H9 (cell line): ENCODE results near the gene CD300LD. TPM values are rescaled to one million over a fixed set of nuclear protein-coding genes. Genes with fewer than 3 reads are reported as not detected.

ENCODE experiments used
- DNase-seq: peaks from one replicate; pipeline ENCODE4 v3.0.0-alpha.2; 2017
- H2AFZ ChIP-seq: one replicate; pipeline ENCODE4 v1.6.1; 2013; ENCODE audit warnings: mild to moderate bottlenecking, low read length, control low read depth, moderate library complexity
- H2AK5ac ChIP-seq: 2 replicates; pipeline ENCODE4 v1.6.1; 2013; ENCODE audit warnings: low read length, control low read depth, mixed read lengths; ENCODE audit not compliant: insufficient read length
- H2BK120ac ChIP-seq: one replicate; pipeline ENCODE4 v1.6.1; 2013; ENCODE audit warnings: low read depth, mild to moderate bottlenecking, low read length, control low read depth, inconsistent platforms; ENCODE audit not compliant: poor library complexity, severe bottlenecking
- H2BK12ac ChIP-seq: 2 replicates; pipeline ENCODE4 v1.6.1; 2013; ENCODE audit warnings: low read length, control low read depth, mixed read lengths, low read depth; ENCODE audit not compliant: insufficient read length
- H2BK15ac ChIP-seq: 2 replicates; pipeline ENCODE4 v1.6.1; 2013; ENCODE audit warnings: low read depth, low read length, control low read depth
- H2BK20ac ChIP-seq: one replicate; pipeline ENCODE4 v1.6.1; 2013; ENCODE audit warnings: low read depth, mild to moderate bottlenecking, low read length, control low read depth, inconsistent platforms; ENCODE audit not compliant: poor library complexity, severe bottlenecking
- H2BK5ac ChIP-seq: 2 replicates; pipeline ENCODE4 v1.6.1; 2013; ENCODE audit warnings: low read length, control low read depth, mixed read lengths; ENCODE audit not compliant: insufficient read length
- H3K14ac ChIP-seq: 2 replicates; pipeline ENCODE4 v1.6.1; 2013; ENCODE audit warnings: low read length, control low read depth; ENCODE audit not compliant: insufficient read depth
- H3K18ac ChIP-seq: 2 replicates; pipeline ENCODE4 v1.6.1; 2013; ENCODE audit warnings: low read depth, mild to moderate bottlenecking, mixed read lengths, low read length, control low read depth; ENCODE audit not compliant: insufficient read length
- H3K23ac ChIP-seq: 2 replicates; pipeline ENCODE4 v1.6.1; 2013; ENCODE audit warnings: low read length, control low read depth, mixed read lengths, low read depth; ENCODE audit not compliant: insufficient read length
- H3K23me2 ChIP-seq: 2 replicates; pipeline ENCODE4 v1.6.1; 2013; ENCODE audit warnings: low read depth, mild to moderate bottlenecking, mixed read lengths, low read length, control low read depth; ENCODE audit not compliant: insufficient read length, poor library complexity, severe bottlenecking
- H3K27ac ChIP-seq: 2 replicates; pipeline ENCODE4 v1.5.1; 2013; ENCODE audit warnings: low read length, control low read depth, mixed read lengths, low read depth; ENCODE audit not compliant: insufficient read length
- H3K27me3 ChIP-seq: 2 replicates; pipeline ENCODE4 v1.6.1; 2013; ENCODE audit warnings: low read length, control low read depth, inconsistent platforms; ENCODE audit not compliant: insufficient read depth
- H3K4ac ChIP-seq: 2 replicates; pipeline ENCODE4 v1.6.1; 2013; ENCODE audit warnings: low read depth, mild to moderate bottlenecking, control low read depth, inconsistent platforms, low read length, moderate library complexity
- H3K4me1 ChIP-seq: 2 replicates; pipeline ENCODE4 v1.6.1; 2013; ENCODE audit warnings: low read length, control low read depth, inconsistent platforms; ENCODE audit not compliant: insufficient read depth
- H3K4me2 ChIP-seq: 2 replicates; pipeline ENCODE4 v1.6.1; 2013; ENCODE audit warnings: low read length, control low read depth, mixed read lengths; ENCODE audit not compliant: insufficient read length, insufficient read depth
- H3K56ac ChIP-seq: 2 replicates; pipeline ENCODE4 v1.6.1; 2013; ENCODE audit warnings: low read depth, mild to moderate bottlenecking, mixed read lengths, low read length, control low read depth; ENCODE audit not compliant: insufficient read length
- H3K79me1 ChIP-seq: 2 replicates; pipeline ENCODE4 v1.6.1; 2013; ENCODE audit warnings: low read depth, mild to moderate bottlenecking, moderate library complexity, low read length, control low read depth, inconsistent platforms; ENCODE audit not compliant: insufficient read depth, poor library complexity, severe bottlenecking
- H3K79me2 ChIP-seq: 2 replicates; pipeline ENCODE4 v1.6.1; 2013; ENCODE audit warnings: low read length, control low read depth, inconsistent platforms; ENCODE audit not compliant: insufficient read depth
- H3K9ac ChIP-seq: 2 replicates; pipeline ENCODE4 v1.6.1; 2013; ENCODE audit warnings: low read length, control low read depth, mixed read lengths; ENCODE audit not compliant: insufficient read length; ENCODE audit errors: extremely low read depth
- H3K9me3 ChIP-seq: one replicate; pipeline ENCODE4 v1.6.1; 2013; ENCODE audit warnings: low read depth, low read length, inconsistent platforms; ENCODE audit not compliant: control insufficient read depth
- H3T11ph ChIP-seq: one replicate; pipeline ENCODE4 v1.6.1; 2013; ENCODE audit warnings: mild to moderate bottlenecking, low read length, control low read depth, inconsistent platforms
- H4K20me1 ChIP-seq: one replicate; pipeline ENCODE4 v1.6.1; 2013; ENCODE audit not compliant: control insufficient read depth, insufficient read length, insufficient read depth
- H4K5ac ChIP-seq: 2 replicates; pipeline ENCODE4 v1.6.1; 2013; ENCODE audit warnings: low read depth, mild to moderate bottlenecking, mixed read lengths, low read length, control low read depth; ENCODE audit not compliant: insufficient read length
- H4K8ac ChIP-seq: replicated peaks from 2 replicates; pipeline ENCODE4 v1.6.1; 2013; ENCODE audit warnings: low read length, control low read depth, mixed read lengths, low read depth; ENCODE audit not compliant: insufficient read length
- H4K91ac ChIP-seq: 2 replicates; pipeline ENCODE4 v1.6.1; 2013; ENCODE audit warnings: low read depth, mild to moderate bottlenecking, moderate library complexity, mixed read lengths, low read length, control low read depth; ENCODE audit not compliant: insufficient read length
- H3K27ac Mint-ChIP-seq, 3 experiments: 2 replicates in 2 of 3; 3 replicates in 1 of 3; pipeline ENCODE4 v1.8.0; 2020 to 2021; ENCODE audit warnings: mixed read lengths in 3 of 3, mild to moderate bottlenecking in 1 of 3, moderate library complexity in 1 of 3
- H3K27me3 Mint-ChIP-seq: 2 replicates; pipeline ENCODE4 v1.8.0; 2021; ENCODE audit warnings: low read depth, mild to moderate bottlenecking, moderate library complexity, mixed read lengths
- H3K36me3 Mint-ChIP-seq, 3 experiments: 2 replicates in 2 of 3; 3 replicates in 1 of 3; pipeline ENCODE4 v1.8.0; 2020 to 2021; ENCODE audit warnings: low read depth in 3 of 3, mixed read lengths in 3 of 3; ENCODE audit not compliant: insufficient read depth in 1 of 3
- H3K4me1 Mint-ChIP-seq, 2 experiments: 2 replicates each; pipeline ENCODE4 v1.8.0; 2020; ENCODE audit warnings: mixed read lengths in 2 of 2
- H3K4me3 Mint-ChIP-seq, 2 experiments: 2 replicates in 1 of 2; 3 replicates in 1 of 2; pipeline ENCODE4 v1.8.0; 2020 to 2021; ENCODE audit warnings: mild to moderate bottlenecking in 2 of 2, mixed read lengths in 2 of 2, moderate library complexity in 1 of 2
- H3K9me3 Mint-ChIP-seq, 2 experiments: 2 replicates in 1 of 2; 3 replicates in 1 of 2; pipeline ENCODE4 v1.8.0; 2020; ENCODE audit warnings: mild to moderate bottlenecking in 2 of 2, mixed read lengths in 2 of 2, moderate library complexity in 1 of 2
- WGBS: extraction: QIAGEN DNeasy Blood & Tissue Kit; methylation state at CpG from one replicate; pipeline ENCODE4 v1.1.7; 2013; ENCODE audit warnings: missing lambda C conversion rate, low lambda C conversion rate, mixed read lengths; ENCODE audit not compliant: insufficient read length; ENCODE audit errors: extremely low coverage; 5-methylcytosine and 5-hydroxymethylcytosine counted together
- total RNA-seq: library from RNA; stranded (reverse); gene quantifications from 2 replicates; pipeline ENCODE4 v1.2.1, GENCODE V29; 2021
- TF ChIP-seq, protein P1 (sequence below): fragments of 200-600 bp; sonication (generic); conservative IDR thresholded peaks from 3 replicates; pipeline ENCODE4 v1.8.0; 2021; ENCODE audit warnings: antibody characterized with exemption, mild to moderate bottlenecking

The CD300LD gene
- total RNA-seq, 1 experiment from 2014 or later, result not detected

DNA sequence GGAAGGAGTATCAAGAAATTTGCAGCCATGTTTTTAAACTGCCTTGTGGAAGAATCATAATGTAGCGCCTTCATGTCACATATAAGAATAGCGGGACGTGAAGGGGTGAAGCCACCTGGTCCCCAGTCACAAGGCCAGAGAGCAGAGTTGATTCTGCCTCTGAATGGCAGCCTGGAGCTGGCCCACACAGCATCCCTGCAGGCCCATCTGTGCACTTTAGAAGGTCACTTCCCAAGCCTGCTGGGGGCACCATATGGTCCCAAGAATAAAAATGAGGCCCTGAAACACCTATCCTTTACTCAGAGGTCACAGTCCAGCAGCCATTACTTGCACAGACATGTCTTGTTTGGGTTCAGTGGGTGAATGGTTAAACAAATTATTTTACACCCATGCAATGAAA is 16.4 kb upstream of the CD300LD start:
- H3K18ac ChIP-seq, result no peak overlapping the region
- no peak overlapping the region for H2BK20ac ChIP-seq
- no peak overlapping the region for H3K9ac ChIP-seq
- no peaks in the 10 kb centered on the region for H3K9me3 ChIP-seq
- no peak overlapping the region for H4K5ac ChIP-seq
- H3K27ac ChIP-seq, result no peak overlapping the region
- no peak overlapping the region for H3T11ph ChIP-seq
- no peak overlapping the region for H3K4me2 ChIP-seq
- H2BK5ac ChIP-seq, result no peak overlapping the region
- no peak overlapping the region for H2AFZ ChIP-seq
- TF ChIP-seq, protein P1, sequence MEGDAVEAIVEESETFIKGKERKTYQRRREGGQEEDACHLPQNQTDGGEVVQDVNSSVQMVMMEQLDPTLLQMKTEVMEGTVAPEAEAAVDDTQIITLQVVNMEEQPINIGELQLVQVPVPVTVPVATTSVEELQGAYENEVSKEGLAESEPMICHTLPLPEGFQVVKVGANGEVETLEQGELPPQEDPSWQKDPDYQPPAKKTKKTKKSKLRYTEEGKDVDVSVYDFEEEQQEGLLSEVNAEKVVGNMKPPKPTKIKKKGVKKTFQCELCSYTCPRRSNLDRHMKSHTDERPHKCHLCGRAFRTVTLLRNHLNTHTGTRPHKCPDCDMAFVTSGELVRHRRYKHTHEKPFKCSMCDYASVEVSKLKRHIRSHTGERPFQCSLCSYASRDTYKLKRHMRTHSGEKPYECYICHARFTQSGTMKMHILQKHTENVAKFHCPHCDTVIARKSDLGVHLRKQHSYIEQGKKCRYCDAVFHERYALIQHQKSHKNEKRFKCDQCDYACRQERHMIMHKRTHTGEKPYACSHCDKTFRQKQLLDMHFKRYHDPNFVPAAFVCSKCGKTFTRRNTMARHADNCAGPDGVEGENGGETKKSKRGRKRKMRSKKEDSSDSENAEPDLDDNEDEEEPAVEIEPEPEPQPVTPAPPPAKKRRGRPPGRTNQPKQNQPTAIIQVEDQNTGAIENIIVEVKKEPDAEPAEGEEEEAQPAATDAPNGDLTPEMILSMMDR, result no peak
- H2AK5ac ChIP-seq, result no peak overlapping the region
- H3K4me1 ChIP-seq, result no peaks in the 10 kb centered on the region
- no peak overlapping the region for H4K8ac ChIP-seq
- no peak overlapping the region for H2BK12ac ChIP-seq
- H3K36me3 Mint-ChIP-seq, result no peaks in the 10 kb centered on the region
- no peaks in the 10 kb centered on the region for H4K20me1 ChIP-seq
- H3K79me1 ChIP-seq, result no peaks in the 10 kb centered on the region
- no peak overlapping the region for H4K91ac ChIP-seq
- DNase-seq, result no peak
- H3K9me3 Mint-ChIP-seq, result 0 out of 5 replicates have a peak, but pooled peaks cover 0 to 1% of the 10 kb centered on the region in 2 experiments
- no peak overlapping the region for H3K14ac ChIP-seq
- no peaks in the 10 kb centered on the region for H3K79me2 ChIP-seq
- peaks cover 31% of the 10 kb centered on the region for H3K27me3 Mint-ChIP-seq
- WGBS, result no CpG with 5 or more reads among the region's 3 CpGs
- H3K23me2 ChIP-seq, result no peaks in the 10 kb centered on the region
- H2BK15ac ChIP-seq, result no peak overlapping the region
- no peak overlapping the region for H3K56ac ChIP-seq
- no peak overlapping the region for H3K27ac Mint-ChIP-seq
- no peak overlapping the region for H3K23ac ChIP-seq
- H3K27me3 ChIP-seq, result no peaks in the 10 kb centered on the region
- no peak overlapping the region for H2BK120ac ChIP-seq
- no peak overlapping the region for H3K4me3 Mint-ChIP-seq
- H3K4ac ChIP-seq, result no peak overlapping the region
- no peaks in the 10 kb centered on the region for H3K4me1 Mint-ChIP-seq
